C4-2B (cell line): ENCODE data around the gene C6orf58.

Source experiments
- CTCF ChIP-seq: fragments of 450-650 bp; conservative IDR thresholded peaks from 2 replicates; pipeline ENCODE4 v1.5.1; 2017; ENCODE audit warnings: mild to moderate bottlenecking
- ZFX ChIP-seq: fragments of 450-650 bp; IDR thresholded peaks from 2 replicates; pipeline ENCODE4 v1.6.1; 2017

DNA sequence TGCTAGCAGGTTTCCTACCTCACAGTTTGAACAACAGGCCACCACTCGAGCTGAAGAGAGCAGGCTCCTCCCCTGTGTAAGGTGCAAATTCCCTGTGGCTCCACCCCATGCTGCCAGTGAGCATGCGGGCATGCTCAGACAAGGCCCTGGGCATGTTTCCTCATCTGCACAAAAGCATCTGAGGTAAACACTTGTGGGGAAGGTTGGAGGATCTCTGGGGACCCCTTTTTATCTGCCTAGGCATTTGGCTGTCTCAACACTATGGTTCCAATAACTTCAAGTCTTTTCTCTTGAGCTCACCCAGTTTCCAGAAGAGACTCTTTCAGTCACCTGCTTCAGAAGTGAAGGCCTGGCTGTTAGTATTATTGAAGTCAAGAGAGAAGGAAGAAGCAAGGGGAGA is 9.4 kb downstream of the C6orf58 start:
- TF ChIP-seq CTCF (no peak), ZFX (no peak)
